HG02973 (cell line): ENCODE measurements around the gene RAMP1.

Source experiments
- ATAC-seq: cut with Tn5 transposase; IDR thresholded peaks from one replicate; pipeline ENCODE4 v1.9.1; 2021; ENCODE audit warnings: moderate library complexity; ENCODE audit not compliant: unreplicated experiment

Gene RAMP1

GRCh38 chr2:237894396-237894979, 35.1 kb downstream of the RAMP1 start:
- ATAC-seq: no peak

- ATAC-seq: no peak
These were observed 35.6 kb downstream of the RAMP1 start for GRCh38 chr2:237894986-237895543.

- no peak for ATAC-seq
These were observed 36.4 kb downstream of the RAMP1 start for GRCh38 chr2:237895544-237896506.

GRCh38 chr2:237896507-237896892, 37.1 kb downstream of the RAMP1 start:
- ATAC-seq: no peak

- no peak for ATAC-seq
These were observed 37.5 kb downstream of the RAMP1 start for GRCh38 chr2:237896956-237897355.

GRCh38 chr2:237898057-237898414, 38.6 kb downstream of the RAMP1 start:
- no peak for ATAC-seq

GRCh38 chr2:237900891-237901831, 41.7 kb downstream of the RAMP1 start:
- ATAC-seq: no peak

- no peak for ATAC-seq
These were observed 42.8 kb downstream of the RAMP1 start for GRCh38 chr2:237901932-237902850.

- ATAC-seq: no peak
These were observed 45.6 kb downstream of the RAMP1 start for GRCh38 chr2:237904831-237905599.

GRCh38 chr2:237907144-237907543, 47.7 kb downstream of the RAMP1 start:
- no peak for ATAC-seq

- ATAC-seq: no peak
These were observed 49.8 kb downstream of the RAMP1 start for GRCh38 chr2:237909075-237909695.

- ATAC-seq: no peak
These were observed 50.5 kb downstream of the RAMP1 start for GRCh38 chr2:237909801-237910475.

GRCh38 chr2:237910576-237911362, 51.3 kb downstream of the RAMP1 start:
- ATAC-seq: no peak

GRCh38 chr2:237911363-237912017, 52.1 kb downstream of the RAMP1 start:
- no peak for ATAC-seq

GRCh38 chr2:237912271-237913192, 53.1 kb downstream of the RAMP1 start:
- ATAC-seq: no peak
